ENCODE results near the gene RAD18. TPM values are rescaled to one million over a fixed set of nuclear protein-coding genes. Genes with fewer than 3 reads are reported as not detected.

The RAD18 gene
- total RNA-seq, 4 donors from 2014 or later, result 5.3 to 17.6 (median 11.6) TPM

DNA sequence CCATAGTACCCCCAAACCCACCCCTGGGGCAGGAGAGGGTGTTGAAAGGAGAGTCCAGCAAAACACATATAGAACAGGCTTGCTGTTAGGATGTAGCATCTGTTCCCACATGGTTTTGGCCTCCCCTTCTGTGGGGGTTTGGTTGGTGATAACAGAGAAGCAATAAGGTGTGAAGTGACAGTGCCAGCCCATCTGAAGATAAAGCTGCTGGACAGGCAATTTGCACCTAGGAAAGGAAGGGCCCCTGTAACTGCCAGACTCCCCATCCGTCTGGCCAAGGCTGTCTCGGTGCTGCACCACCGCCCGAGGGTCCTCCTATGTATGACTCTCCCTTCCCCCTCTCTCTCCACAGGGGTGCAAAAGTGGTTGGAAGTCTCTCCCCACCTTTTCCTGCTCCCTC is 99.4 kb downstream of the RAD18 start:
- intact Hi-C loops (cut with DNase I; ENCODE audit: low total_unique reads), result no loop called here
- no peak for DNase-seq

GRCh38 chr3:8857720-8858367 is 105.4 kb downstream of the RAD18 start:
- DNase-seq, result no peak
- H3K4me1 ChIP-seq, result no peaks in the 10 kb centered on the region
- no peaks in the 10 kb centered on the region for H3K27me3 ChIP-seq
- no peaks in the 10 kb centered on the region for H3K9me3 ChIP-seq
- no peak overlapping the region for H3K27ac ChIP-seq
- H3K36me3 ChIP-seq, result no peaks in the 10 kb centered on the region
- TF ChIP-seq CTCF (IDR thresholded peaks at IDR 0.05) (no peak), POLR2A (IDR thresholded peaks at IDR 0.05) (no peak)
- intact Hi-C loops (cut with DNase I; ENCODE audit: low total_unique reads), result no loop called here
- no peak overlapping the region for H3K4me3 ChIP-seq

More for the DNA sequence above, 99.4 kb downstream of the RAD18 start:
- Histone ChIP-seq H3K36me3 (no peaks in the 10 kb centered on the region), H3K27me3 (no peaks in the 10 kb centered on the region), H3K9me3 (no peaks in the 10 kb centered on the region), H3K27ac (no peak overlapping the region), H3K4me3 (no peak overlapping the region), H3K4me1 (no peaks in the 10 kb centered on the region)
- TF ChIP-seq POLR2A (IDR thresholded peaks at IDR 0.05), result no peak
- TF ChIP-seq CTCF (IDR thresholded peaks at IDR 0.05), result no peak

GRCh38 chr3:8856721-8857120 is 106.6 kb downstream of the RAD18 start:
- Histone ChIP-seq H3K4me1 (no peaks in the 10 kb centered on the region), H3K27ac (no peak overlapping the region), H3K36me3 (no peaks in the 10 kb centered on the region), H3K27me3 (no peaks in the 10 kb centered on the region), H3K4me3 (no peak overlapping the region), H3K9me3 (no peaks in the 10 kb centered on the region)
- TF ChIP-seq CTCF (IDR thresholded peaks at IDR 0.05) (no peak), POLR2A (IDR thresholded peaks at IDR 0.05) (no peak)
- no peak for DNase-seq
- intact Hi-C loops (cut with DNase I; ENCODE audit: low total_unique reads), result no loop called here

DNA sequence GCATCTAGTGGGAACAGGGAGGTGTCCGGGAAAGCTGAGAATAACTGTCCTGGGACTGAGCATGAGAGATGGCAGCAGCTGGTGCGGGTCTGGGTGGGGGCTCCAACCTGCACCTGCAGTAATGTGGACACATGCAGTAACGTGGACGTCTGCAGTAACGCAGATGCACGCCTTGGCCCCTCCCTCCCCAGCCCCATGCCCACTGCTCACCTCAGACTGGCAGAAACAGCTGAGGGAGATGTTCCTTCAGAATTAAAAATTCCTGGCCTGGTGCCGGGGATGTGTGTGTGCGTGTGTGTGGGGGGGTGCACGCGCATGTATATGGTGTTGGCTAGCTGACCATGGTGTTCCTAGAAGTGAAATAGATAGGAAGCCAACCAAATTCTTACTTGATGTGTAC is 107.2 kb downstream of the RAD18 start:
- no peak for TF ChIP-seq POLR2A (IDR thresholded peaks at IDR 0.05)
- H3K9me3 ChIP-seq, result no peaks in the 10 kb centered on the region
- no peak for DNase-seq
- H3K4me1 ChIP-seq, result no peaks in the 10 kb centered on the region
- intact Hi-C loops (cut with DNase I; ENCODE audit: low total_unique reads), result no loop called here
- no peak overlapping the region for H3K4me3 ChIP-seq
- H3K27me3 ChIP-seq, result no peaks in the 10 kb centered on the region
- H3K27ac ChIP-seq, result no peak overlapping the region
- no peaks in the 10 kb centered on the region for H3K36me3 ChIP-seq

DNA sequence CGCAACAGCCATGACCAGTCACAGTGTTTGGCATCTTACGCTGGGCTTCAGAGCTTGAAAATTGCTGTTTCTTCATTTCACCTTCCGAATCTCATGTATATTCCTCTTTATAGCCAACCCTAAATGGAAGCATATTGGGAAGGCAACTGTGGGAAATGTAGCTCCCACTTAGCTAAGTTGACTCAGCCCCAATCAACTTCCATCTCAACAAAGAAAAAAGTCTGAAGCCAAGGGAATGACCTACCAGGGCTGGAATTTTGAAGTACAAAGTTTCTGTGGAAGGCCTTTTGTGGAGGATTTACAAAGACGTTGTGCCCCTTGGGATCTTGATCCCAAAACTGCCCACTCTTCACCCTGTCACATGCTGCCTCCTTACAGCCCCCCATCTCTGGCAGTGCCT is 108.6 kb downstream of the RAD18 start:
- DNase-seq, result no peak
- H3K36me3 ChIP-seq, result no peaks in the 10 kb centered on the region
- H3K9me3 ChIP-seq, result no peaks in the 10 kb centered on the region
- no peaks in the 10 kb centered on the region for H3K4me1 ChIP-seq
- intact Hi-C loops (cut with DNase I; ENCODE audit: low total_unique reads), result no loop called here
- no peaks in the 10 kb centered on the region for H3K27me3 ChIP-seq
- no peak overlapping the region for H3K4me3 ChIP-seq
- no peak overlapping the region for H3K27ac ChIP-seq
- TF ChIP-seq CTCF (IDR thresholded peaks at IDR 0.05) (no peak), POLR2A (IDR thresholded peaks at IDR 0.05) (no peak)

- no peak for DNase-seq
- intact Hi-C loops (cut with DNase I; ENCODE audit: low total_unique reads), result no loop called here
- H3K9me3 ChIP-seq, result no peaks in the 10 kb centered on the region
Observed at GRCh38 chr3:8853081-8853480, 110.2 kb downstream of the RAD18 start.

More at GRCh38 chr3:8853081-8853480, 110.2 kb downstream of the RAD18 start:
- no peak overlapping the region for H3K27ac ChIP-seq
- H3K4me3 ChIP-seq, result no peak overlapping the region
- no peak for TF ChIP-seq CTCF (IDR thresholded peaks at IDR 0.05)
- TF ChIP-seq POLR2A (IDR thresholded peaks at IDR 0.05), result no peak
- no peaks in the 10 kb centered on the region for H3K36me3 ChIP-seq
- H3K27me3 ChIP-seq, result no peaks in the 10 kb centered on the region
- no peaks in the 10 kb centered on the region for H3K4me1 ChIP-seq
